Gastrocnemius medialis (tissue), 4 donors: ENCODE data around the gene RNF31. TPM values are rescaled to one million over a fixed set of nuclear protein-coding genes. Genes with fewer than 3 reads are reported as not detected.

ENCODE experiments used
- ATAC-seq, 2 donors: fragments of 150-250 bp; one replicate each; pipeline ENCODE4 v1.9.1; 2016
- DNase-seq, 2 donors: peaks; one replicate each; pipeline ENCODE4 v3.0.0-alpha.2; 2019
- H3K27ac ChIP-seq, 4 donors: fragments of 200-600 bp; sonication (generic); 1 replicate in 1 of 4; 2 replicates in 3 of 4; pipeline ENCODE4 v1.5.1; 2016 to 2018; ENCODE audit warnings: mild to moderate bottlenecking in 2 of 4, moderate library complexity in 1 of 4
- H3K27me3 ChIP-seq, 3 donors: fragments of 200-600 bp; sonication (generic) in 2 of 3; 1 replicate in 1 of 3; 2 replicates in 2 of 3; pipeline versions ENCODE4 v1.5.1 to v1.6.0; 2016 to 2019; ENCODE audit warnings: mild to moderate bottlenecking in 1 of 3, moderate library complexity in 1 of 3
- H3K36me3 ChIP-seq, 2 donors: fragments of 200-600 bp; sonication (generic) in 1 of 2; one replicate each; pipeline ENCODE4 v1.5.1; 2017 to 2018
- H3K4me1 ChIP-seq, 2 donors: fragments of 200-600 bp; sonication (generic) in 1 of 2; one replicate each; pipeline ENCODE4 v1.5.1; 2016 to 2017; ENCODE audit warnings: mild to moderate bottlenecking in 2 of 2
- H3K4me3 ChIP-seq, 4 donors: fragments of 200-600 bp; sonication (generic) in 3 of 4; 1 replicate in 1 of 4; 2 replicates in 3 of 4; pipeline ENCODE4 v1.5.1; 2016 to 2019; ENCODE audit warnings: mild to moderate bottlenecking in 2 of 4
- H3K9me3 ChIP-seq, 3 donors: fragments of 200-600 bp; sonication (generic) in 2 of 3; 1 replicate in 1 of 3; 2 replicates in 2 of 3; pipeline ENCODE4 v1.5.1; 2016 to 2019
- CTCF ChIP-seq, 5 experiments: fragments of 450-650 bp in 3 of 5; fragments of 200-600 bp in 2 of 5; sonication (generic) in 2 of 5; IDR thresholded peaks in 4 of 5; conservative IDR thresholded peaks in 1 of 5; 1 replicate in 4 of 5; 2 replicates in 1 of 5; pipeline ENCODE4 v1.5.1; 2016 to 2019; ENCODE audit warnings: antibody characterized with exemption in 5 of 5, mild to moderate bottlenecking in 3 of 5, moderate library complexity in 3 of 5
- POLR2A ChIP-seq, 2 donors: fragments of 450-650 bp; IDR thresholded peaks; one replicate each; pipeline ENCODE4 v1.6.1; 2017; ENCODE audit warnings: antibody characterized with exemption in 2 of 2, mild to moderate bottlenecking in 2 of 2, moderate library complexity in 2 of 2
- in situ Hi-C, 4 donors: fragments of 200-750 bp; cut with MboI; loops; one replicate each; pipeline versions ENCODE4 v1.15.0 to v1.8.0; 2017; ENCODE audit warnings: low sequenced_read_pairs in 4 of 4
- intact Hi-C: fragments of 100-400 bp; cut with DNase I; formaldehyde crosslinking; loops from one replicate; pipeline ENCODE4 v1.15.1; 2023; ENCODE audit warnings: low total_unique reads
- total RNA-seq, 4 donors: library from RNA; depleted of rRNA; stranded (reverse); fragments of >200 nt; gene quantifications; one replicate each; pipeline versions ENCODE4 v1.1.0 to v1.2.3, GENCODE V29; 2016

RNF31 gene
- total RNA-seq, 4 donors from 2014 or later = 63.3 to 140 (median 82.4) TPM

- no peaks in the 10 kb centered on the region for H3K27me3 ChIP-seq
- ATAC-seq (no peak), DNase-seq (no peak)
- H3K9me3 ChIP-seq = no peaks in the 10 kb centered on the region
- H3K4me3 ChIP-seq = no peak overlapping the region
- intact Hi-C loops = loop anchor here (2.0 to 10.0 kb wide), 4 partner anchors 45 to 135 kb away; partner anchors contain the start of genes DCAF11, DHRS1, NOP9 and NRL
- in situ Hi-C loops = loop anchor here in 1 of 4 donors (5.0 kb wide), 1 partner anchor 103 kb away; no protein-coding TSS in a partner anchor
- H3K4me1 ChIP-seq = peaks cover 23 to 30% of the 10 kb centered on the region in 2 donors
- TF ChIP-seq CTCF (IDR thresholded peaks at IDR 0.05 in 4 of 5, conservative IDR thresholded peaks at IDR 0.05 in 1 of 5) = no peak
- TF ChIP-seq POLR2A (IDR thresholded peaks at IDR 0.05) = no peak
- H3K36me3 ChIP-seq = peaks cover 0 to 74% of the 10 kb centered on the region in 2 donors
- H3K27ac ChIP-seq = peak overlapping the region; percentile 85 to 90 (median 89)
Observed at GRCh38 chr14:24159777-24160498, 12.6 kb downstream of the RNF31 start.

- DNase-seq (no peak), ATAC-seq (no peak)
- Histone ChIP-seq H3K27me3 (no peaks in the 10 kb centered on the region), H3K4me1 (peaks cover 23 to 30% of the 10 kb centered on the region in 2 donors), H3K27ac (peak overlapping the region; percentile 85 to 90 (median 89)), H3K9me3 (no peaks in the 10 kb centered on the region), H3K4me3 (no peak overlapping the region), H3K36me3 (peaks cover 0 to 74% of the 10 kb centered on the region in 2 donors)
- TF ChIP-seq CTCF (IDR thresholded peaks at IDR 0.05 in 4 of 5, conservative IDR thresholded peaks at IDR 0.05 in 1 of 5) (no peak), POLR2A (IDR thresholded peaks at IDR 0.05) (no peak)
- in situ Hi-C loops = loop anchor here in 1 of 4 donors (5.0 kb wide), 1 partner anchor 103 kb away; no protein-coding TSS in a partner anchor
- intact Hi-C loops = loop anchor here (2.0 to 10.0 kb wide), 4 partner anchors 46 to 134 kb away; partner anchors contain the start of genes DCAF11, DHRS1, NOP9 and NRL
Observed at GRCh38 chr14:24160499-24160849, 13.2 kb downstream of the RNF31 start.

- Histone ChIP-seq H3K27ac (peak within 1 kb of the TSS; percentile 85 to 90 (median 89)), H3K27me3 (no peaks in the 10 kb centered on the region), H3K36me3 (peaks cover 0 to 74% of the 10 kb centered on the region in 2 donors), H3K4me1 (peaks cover 23 to 30% of the 10 kb centered on the region in 2 donors), H3K9me3 (no peaks in the 10 kb centered on the region), H3K4me3 (peak within 1 kb of the TSS; percentile 63 to 70 (median 66))
- intact Hi-C loops (loop anchor here (1.0 to 10.0 kb wide), 6 partner anchors 14 to 134 kb away; partner anchors contain the start of genes DCAF11, DHRS1, IPO4 and NOP9), in situ Hi-C loops (loop anchor here in 1 of 4 donors (5.0 kb wide), 1 partner anchor 104 kb away; no protein-coding TSS in a partner anchor)
- ATAC-seq = peak; percentile 96 to 97
- TF ChIP-seq CTCF (IDR thresholded peaks at IDR 0.05 in 4 of 5, conservative IDR thresholded peaks at IDR 0.05 in 1 of 5) (peak; percentile 90 to 95 (median 94)), POLR2A (IDR thresholded peaks at IDR 0.05) (peak; percentile 14 to 49)
- DNase-seq = peak; percentile 84 to 94
Observed at GRCh38 chr14:24160850-24161804, 13.8 kb downstream of the RNF31 start, which contains the start of gene IRF9. TSS of gene IRF9 (plus strand) at chr14:24161265. CDS start at chr14:24162145, 880 bp downstream.

GRCh38 chr14:24162093-24162492 lies 14.8 kb downstream of the RNF31 start:
- intact Hi-C loops = loop anchor here (10.0 kb wide), 1 partner anchor 133 kb away; the partner anchor contains the start of genes DHRS1 and NOP9
- TF ChIP-seq CTCF (IDR thresholded peaks at IDR 0.05 in 4 of 5, conservative IDR thresholded peaks at IDR 0.05 in 1 of 5) (no peak), POLR2A (IDR thresholded peaks at IDR 0.05) (no peak)
- ATAC-seq = no peak
- Histone ChIP-seq H3K27ac (peak overlapping the region; percentile 85 to 90 (median 89)), H3K27me3 (no peaks in the 10 kb centered on the region), H3K4me3 (peak overlapping the region; percentile 63 to 70 (median 66)), H3K4me1 (peaks cover 23 to 30% of the 10 kb centered on the region in 2 donors), H3K9me3 (no peaks in the 10 kb centered on the region), H3K36me3 (peaks cover 0 to 68% of the 10 kb centered on the region in 2 donors)
- in situ Hi-C loops = loop anchor here in 1 of 4 donors (5.0 kb wide), 1 partner anchor 105 kb away; no protein-coding TSS in a partner anchor
- no peak for DNase-seq
